Activated T-cell treated with anti-CD3 and anti-CD28 coated beads, Interleukin-2, amount 50 U/mL, for 48 hours (primary cell): ENCODE measurements around the gene SFXN3.
"Not testable (repeated sequence)": the region's sequence is repeated elsewhere in the genome, so short reads cannot be mapped to it uniquely, and the experiment has no call there.

ENCODE experiments used
- DNase-seq, 2 experiments: peaks; one replicate each; pipeline ENCODE4 v3.0.0-alpha.2; 2020

The SFXN3 gene

GRCh38 chr10:101016814-101017213 is 14.2 kb upstream of the SFXN3 start:
- no peak for DNase-seq

- no peak for DNase-seq
Observed at GRCh38 chr10:101018118-101018599, 12.9 kb upstream of the SFXN3 start.

- peak; percentile 89 to 92 for DNase-seq
Observed at GRCh38 chr10:101018600-101019439, 12.2 kb upstream of the SFXN3 start.

GRCh38 chr10:101019440-101019703 is 11.7 kb upstream of the SFXN3 start:
- DNase-seq: no peak

- no peak for DNase-seq
Observed at GRCh38 chr10:101020427-101021075, 10.5 kb upstream of the SFXN3 start.

GRCh38 chr10:101021239-101021638 is 9.8 kb upstream of the SFXN3 start:
- DNase-seq: no peak

- DNase-seq: no peak
Observed at GRCh38 chr10:101021692-101022251, 9.3 kb upstream of the SFXN3 start.

- DNase-seq: no peak
Observed at GRCh38 chr10:101022967-101023705, 7.9 kb upstream of the SFXN3 start.

GRCh38 chr10:101027106-101027720 is 3.8 kb upstream of the SFXN3 start:
- no peak for DNase-seq

- no peak for DNase-seq
Observed at GRCh38 chr10:101028446-101029337, 2.3 kb upstream of the SFXN3 start.

GRCh38 chr10:101029520-101030295 is 1.3 kb upstream of the SFXN3 start:
- no peak for DNase-seq

- DNase-seq: no peak
Observed at GRCh38 chr10:101030496-101031127, 422 bp upstream of the SFXN3 start.

- DNase-seq: peak; percentile 74 to 80
Observed at GRCh38 chr10:101031796-101032636, 982 bp downstream of the SFXN3 start.

- DNase-seq: peak; percentile 77 to 80
Observed at GRCh38 chr10:101032637-101033224, 1.7 kb downstream of the SFXN3 start.

- no peak for DNase-seq
Observed at GRCh38 chr10:101033276-101033675, 2.2 kb downstream of the SFXN3 start.

GRCh38 chr10:101034404-101034803 is 3.4 kb downstream of the SFXN3 start:
- not testable (repeated sequence) for DNase-seq

- DNase-seq: no peak
Observed at GRCh38 chr10:101035314-101035713, 4.3 kb downstream of the SFXN3 start.

GRCh38 chr10:101035916-101036702 is 5.1 kb downstream of the SFXN3 start:
- no peak for DNase-seq
